ENCODE data around the gene CPSF7.
"Not testable (repeated sequence)": the region's sequence is repeated elsewhere in the genome, so short reads cannot be mapped to it uniquely, and the experiment has no call there.

Gene CPSF7

GRCh38 chr11:61384271-61385242 lies 45.2 kb downstream of the CPSF7 start:
- DNase-seq (ENCODE audit: low spot score), result no peak
- TF ChIP-seq, protein P1, sequence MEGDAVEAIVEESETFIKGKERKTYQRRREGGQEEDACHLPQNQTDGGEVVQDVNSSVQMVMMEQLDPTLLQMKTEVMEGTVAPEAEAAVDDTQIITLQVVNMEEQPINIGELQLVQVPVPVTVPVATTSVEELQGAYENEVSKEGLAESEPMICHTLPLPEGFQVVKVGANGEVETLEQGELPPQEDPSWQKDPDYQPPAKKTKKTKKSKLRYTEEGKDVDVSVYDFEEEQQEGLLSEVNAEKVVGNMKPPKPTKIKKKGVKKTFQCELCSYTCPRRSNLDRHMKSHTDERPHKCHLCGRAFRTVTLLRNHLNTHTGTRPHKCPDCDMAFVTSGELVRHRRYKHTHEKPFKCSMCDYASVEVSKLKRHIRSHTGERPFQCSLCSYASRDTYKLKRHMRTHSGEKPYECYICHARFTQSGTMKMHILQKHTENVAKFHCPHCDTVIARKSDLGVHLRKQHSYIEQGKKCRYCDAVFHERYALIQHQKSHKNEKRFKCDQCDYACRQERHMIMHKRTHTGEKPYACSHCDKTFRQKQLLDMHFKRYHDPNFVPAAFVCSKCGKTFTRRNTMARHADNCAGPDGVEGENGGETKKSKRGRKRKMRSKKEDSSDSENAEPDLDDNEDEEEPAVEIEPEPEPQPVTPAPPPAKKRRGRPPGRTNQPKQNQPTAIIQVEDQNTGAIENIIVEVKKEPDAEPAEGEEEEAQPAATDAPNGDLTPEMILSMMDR (IDR thresholded peaks at IDR 0.05; ENCODE audit: extremely low read depth, missing control alignments), result no peak

GRCh38 chr11:61383859-61384258 lies 45.9 kb downstream of the CPSF7 start:
- DNase-seq (ENCODE audit: low spot score), result not testable (repeated sequence)

GRCh38 chr11:61380884-61381283 lies 48.9 kb downstream of the CPSF7 start:
- TF ChIP-seq, protein P1 (IDR thresholded peaks at IDR 0.05; ENCODE audit: extremely low read depth, missing control alignments), result no peak
- DNase-seq (ENCODE audit: low spot score), result no peak

DNA sequence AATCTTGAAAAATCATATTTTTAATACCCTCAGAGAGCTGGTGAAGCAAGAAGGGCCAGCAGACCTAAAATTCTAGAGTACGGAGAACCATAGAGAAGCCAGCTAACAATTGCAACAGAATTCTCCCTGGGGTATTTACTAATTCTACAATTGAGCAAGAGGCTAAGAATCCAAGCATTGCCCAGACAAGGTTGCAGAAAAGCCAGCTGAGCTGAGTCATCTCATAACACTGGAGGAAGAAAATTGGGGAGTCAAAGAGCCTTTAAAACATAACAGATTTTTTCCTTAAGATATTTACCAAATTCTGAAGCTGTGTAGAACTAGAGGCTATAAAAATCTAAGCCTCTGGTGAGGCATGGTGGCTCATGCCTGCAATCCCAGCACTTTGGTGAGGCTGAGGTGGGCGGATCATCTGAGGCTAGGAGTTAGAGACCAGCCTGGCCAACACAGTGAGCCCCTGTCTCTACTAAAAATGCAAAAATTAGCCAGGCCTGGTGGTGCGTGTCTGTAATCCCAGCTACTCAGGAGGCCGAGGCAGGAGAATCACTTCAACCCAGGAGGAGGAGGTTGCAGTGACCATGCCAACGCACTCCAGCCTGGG lies 51.0 kb downstream of the CPSF7 start:
- DNase-seq (ENCODE audit: low spot score), result no peak
- TF ChIP-seq, protein P1 (IDR thresholded peaks at IDR 0.05; ENCODE audit: extremely low read depth, missing control alignments), result no peak

GRCh38 chr11:61377461-61378160 lies 52.2 kb downstream of the CPSF7 start:
- no peak for DNase-seq (ENCODE audit: low spot score)
- TF ChIP-seq, protein P1 (IDR thresholded peaks at IDR 0.05; ENCODE audit: extremely low read depth, missing control alignments), result no peak

GRCh38 chr11:61375761-61376108 lies 54.0 kb downstream of the CPSF7 start:
- TF ChIP-seq, protein P1 (IDR thresholded peaks at IDR 0.05; ENCODE audit: extremely low read depth, missing control alignments), result no peak
- no peak for DNase-seq (ENCODE audit: low spot score)

DNA sequence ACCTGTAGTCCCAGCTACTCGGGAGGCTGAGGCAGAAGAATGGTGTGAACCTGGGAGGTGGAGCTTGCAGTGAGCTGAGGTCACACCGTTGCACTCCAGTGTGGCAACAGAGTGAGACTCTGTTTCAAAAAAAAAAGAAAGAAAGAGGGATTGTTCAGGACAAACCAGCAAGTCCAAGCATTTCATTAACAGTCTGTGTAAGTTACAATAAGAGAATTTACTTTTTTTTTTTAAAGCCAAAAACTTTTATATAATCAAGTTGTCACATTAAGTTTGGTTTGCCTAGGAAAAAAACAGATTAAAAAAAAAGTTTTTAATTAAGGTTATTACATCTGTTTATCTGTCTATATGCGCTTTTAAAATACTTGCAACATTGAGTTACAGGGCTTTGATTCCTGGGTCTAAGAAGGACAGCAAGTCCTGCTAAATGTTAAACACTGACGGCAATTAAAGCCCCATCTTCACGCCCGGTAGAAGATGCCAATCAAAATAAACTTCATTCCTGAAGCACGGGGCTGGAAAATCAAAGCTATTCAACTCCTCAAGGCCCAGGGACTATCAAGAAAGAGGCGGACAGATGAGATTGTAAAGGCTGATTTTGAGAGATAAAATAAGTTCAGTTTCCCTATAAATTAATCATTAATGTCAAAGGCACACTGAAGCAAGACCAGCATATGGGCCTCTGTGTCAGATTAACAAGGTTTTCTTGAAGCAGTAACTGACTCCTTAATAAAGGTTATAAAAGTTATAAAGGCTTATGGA lies 56.9 kb downstream of the CPSF7 start:
- no peak for DNase-seq (ENCODE audit: low spot score)
- TF ChIP-seq, protein P1 (IDR thresholded peaks at IDR 0.05; ENCODE audit: extremely low read depth, missing control alignments), result no peak
